SK-N-MC (cell line): ENCODE results near the gene AFDN.

Source experiments
- EZH2 ChIP-seq: fragments of 200-600 bp; sonication (generic); IDR thresholded peaks from one replicate; pipeline ENCODE4 v1.6.1; 2017; ENCODE audit warnings: antibody characterized with exemption
- POLR2AphosphoS5 ChIP-seq: IDR thresholded peaks from 2 replicates; pipeline ENCODE4 v1.6.1; 2012; ENCODE audit warnings: mild to moderate bottlenecking, low read depth, low read length, borderline replicate concordance

DNA sequence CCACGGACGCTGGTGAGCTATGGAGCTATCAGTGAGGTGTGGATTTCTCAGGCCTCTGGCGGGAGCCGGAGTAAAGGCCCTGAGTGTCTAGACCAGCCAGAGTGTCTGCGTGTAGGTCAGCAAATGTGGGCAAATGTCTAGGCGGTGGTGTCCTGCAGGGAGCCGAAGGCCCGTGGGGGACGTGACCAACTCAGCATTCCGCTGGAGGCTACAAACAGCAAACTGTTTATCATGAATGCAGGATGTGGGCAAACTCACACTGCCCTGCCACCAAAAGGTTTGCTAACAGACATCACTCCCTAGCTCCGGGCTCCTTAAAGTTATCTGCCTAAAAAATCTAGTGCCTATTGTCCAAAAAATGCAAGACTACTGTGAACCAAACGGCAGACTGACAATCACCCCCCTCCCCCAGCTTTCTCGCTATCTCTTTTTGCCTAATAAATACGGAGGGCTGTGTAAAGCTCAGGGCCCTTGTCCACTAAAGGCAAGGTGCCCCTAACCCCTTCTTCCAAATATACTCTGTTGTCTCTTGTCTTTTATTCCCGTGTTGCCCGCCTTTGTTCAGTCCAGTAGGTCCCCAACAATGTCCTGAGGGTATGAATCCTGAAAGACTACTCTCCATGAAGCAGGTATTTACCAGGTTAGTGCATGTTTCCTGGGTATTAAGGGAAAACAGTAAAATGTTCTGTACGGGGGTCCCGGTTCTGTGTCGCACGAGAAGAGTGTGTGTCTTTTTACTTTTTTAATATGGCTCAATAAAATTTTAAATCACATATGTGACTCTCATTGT, 29.0 kb upstream of the AFDN start:
- TF ChIP-seq POLR2AphosphoS5 (no peak), EZH2 (no peak)
